A673 (cell line): ENCODE data around the gene ABCC10.

Experiments used
- CTCF ChIP-seq: fragments of 300-800, 200-600 bp; sonication (generic); conservative IDR thresholded peaks from 2 replicates; pipeline ENCODE4 v1.5.1; 2017; ENCODE audit warnings: low read depth, mild to moderate bottlenecking, antibody characterized with exemption, low read length, moderate library complexity, mixed read lengths
- EZH2 ChIP-seq: fragments of 200-600 bp; sonication (generic); IDR thresholded peaks from 2 replicates; pipeline ENCODE4 v1.6.1; 2017; ENCODE audit warnings: borderline replicate concordance, low read depth, mild to moderate bottlenecking, mixed read lengths, antibody characterized with exemption, low read length; ENCODE audit not compliant: poor library complexity, severe bottlenecking

- TF ChIP-seq CTCF (no peak), EZH2 (no peak)
Measured at GRCh38 chr6:43401730-43402129, 25.6 kb upstream of the ABCC10 start.
